ENCODE data around the gene CTDNEP1. TPM values are rescaled to one million over a fixed set of nuclear protein-coding genes. Genes with fewer than 3 reads are reported as not detected.
A peak's percentile ranks its signal among the peaks of the same experiment; 100 is the strongest.

The CTDNEP1 gene
- total RNA-seq, 2 experiments from 2014 or later: 159 to 160 TPM

DNA sequence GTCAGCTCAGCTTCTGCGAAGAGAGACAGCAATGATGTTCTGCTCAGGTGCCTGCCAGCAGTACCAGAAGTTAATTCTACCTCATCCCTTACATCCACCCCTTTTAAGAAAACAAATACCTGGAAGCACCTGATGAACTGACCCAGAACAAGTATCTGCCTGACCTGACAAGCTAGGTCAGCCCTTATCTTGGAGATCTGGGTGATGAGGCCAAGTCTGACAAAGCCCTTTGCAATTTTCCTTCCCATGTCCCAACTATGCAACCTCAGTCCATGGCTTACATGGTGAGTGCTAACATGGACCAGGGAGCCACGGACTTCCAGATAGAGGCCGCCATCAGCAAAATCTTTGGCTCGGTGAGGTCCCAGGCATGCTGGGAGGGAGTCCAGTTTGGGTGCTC lies 28.2 kb downstream of the CTDNEP1 start:
- peaks cover 33% of the 10 kb centered on the region for H3K4me1 Mint-ChIP-seq (ENCODE audit: low read depth)
- H3K36me3 Mint-ChIP-seq (ENCODE audit: low read depth): peaks cover 41% of the 10 kb centered on the region
- no peak overlapping the region for H3K4me3 Mint-ChIP-seq
- CTCF ChIA-PET: interaction anchor here (1.4 kb wide), 1 partner anchor 73 kb away, joined by 6 read pairs; no protein-coding TSS in a partner anchor
- intact Hi-C loops (cut with micrococcal nuclease): no loop called here
- no peak overlapping the region for H3K27ac Mint-ChIP-seq
- ATAC-seq (no peak), DNase-seq (no peak)
- TF ChIP-seq, protein P1, sequence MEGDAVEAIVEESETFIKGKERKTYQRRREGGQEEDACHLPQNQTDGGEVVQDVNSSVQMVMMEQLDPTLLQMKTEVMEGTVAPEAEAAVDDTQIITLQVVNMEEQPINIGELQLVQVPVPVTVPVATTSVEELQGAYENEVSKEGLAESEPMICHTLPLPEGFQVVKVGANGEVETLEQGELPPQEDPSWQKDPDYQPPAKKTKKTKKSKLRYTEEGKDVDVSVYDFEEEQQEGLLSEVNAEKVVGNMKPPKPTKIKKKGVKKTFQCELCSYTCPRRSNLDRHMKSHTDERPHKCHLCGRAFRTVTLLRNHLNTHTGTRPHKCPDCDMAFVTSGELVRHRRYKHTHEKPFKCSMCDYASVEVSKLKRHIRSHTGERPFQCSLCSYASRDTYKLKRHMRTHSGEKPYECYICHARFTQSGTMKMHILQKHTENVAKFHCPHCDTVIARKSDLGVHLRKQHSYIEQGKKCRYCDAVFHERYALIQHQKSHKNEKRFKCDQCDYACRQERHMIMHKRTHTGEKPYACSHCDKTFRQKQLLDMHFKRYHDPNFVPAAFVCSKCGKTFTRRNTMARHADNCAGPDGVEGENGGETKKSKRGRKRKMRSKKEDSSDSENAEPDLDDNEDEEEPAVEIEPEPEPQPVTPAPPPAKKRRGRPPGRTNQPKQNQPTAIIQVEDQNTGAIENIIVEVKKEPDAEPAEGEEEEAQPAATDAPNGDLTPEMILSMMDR (IDR thresholded peaks at IDR 0.05): no peak
- POLR2A ChIA-PET: interaction anchor here (2.1 to 13.2 kb wide), 2 partner anchors 14 to 85 kb away, joined by 4 to 261 read pairs; partner anchors contain the start of genes DVL2, GABARAP and PHF23
- no peaks in the 10 kb centered on the region for H3K9me3 Mint-ChIP-seq
- H3K27me3 Mint-ChIP-seq: no peaks in the 10 kb centered on the region

DNA sequence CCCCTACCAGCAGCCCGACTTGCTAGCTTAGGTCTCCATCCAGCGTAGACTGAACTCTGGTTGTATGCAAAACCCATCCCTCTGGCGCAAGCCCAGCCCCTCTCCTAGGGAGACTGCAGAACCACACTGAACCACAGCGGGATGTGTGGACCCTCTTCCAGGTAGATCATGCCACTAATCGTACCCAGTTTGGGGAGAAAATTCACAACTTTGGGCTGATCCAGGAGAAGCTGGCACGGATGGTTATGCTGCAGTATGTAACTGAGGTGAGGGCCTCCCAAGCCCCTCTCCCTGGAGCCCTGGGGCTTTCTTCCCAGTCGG lies 28.6 kb downstream of the CTDNEP1 start:
- ChIA-PET POLR2A (interaction anchor here (2.1 to 13.2 kb wide), 2 partner anchors 14 to 86 kb away, joined by 4 to 261 read pairs; partner anchors contain the start of genes DVL2, GABARAP and PHF23), CTCF (interaction anchor here (1.4 kb wide), 1 partner anchor 73 kb away, joined by 6 read pairs; no protein-coding TSS in a partner anchor)
- TF ChIP-seq, protein P1 (IDR thresholded peaks at IDR 0.05): no peak
- DNase-seq (no peak), ATAC-seq (no peak)
- peaks cover 37% of the 10 kb centered on the region for H3K36me3 Mint-ChIP-seq (ENCODE audit: low read depth)
- no peak overlapping the region for H3K4me3 Mint-ChIP-seq
- H3K27ac Mint-ChIP-seq: peak overlapping the region; percentile 43
- intact Hi-C loops (cut with micrococcal nuclease): no loop called here
- H3K9me3 Mint-ChIP-seq: no peaks in the 10 kb centered on the region
- H3K4me1 Mint-ChIP-seq (ENCODE audit: low read depth): peaks cover 33% of the 10 kb centered on the region
- H3K27me3 Mint-ChIP-seq: no peaks in the 10 kb centered on the region

DNA sequence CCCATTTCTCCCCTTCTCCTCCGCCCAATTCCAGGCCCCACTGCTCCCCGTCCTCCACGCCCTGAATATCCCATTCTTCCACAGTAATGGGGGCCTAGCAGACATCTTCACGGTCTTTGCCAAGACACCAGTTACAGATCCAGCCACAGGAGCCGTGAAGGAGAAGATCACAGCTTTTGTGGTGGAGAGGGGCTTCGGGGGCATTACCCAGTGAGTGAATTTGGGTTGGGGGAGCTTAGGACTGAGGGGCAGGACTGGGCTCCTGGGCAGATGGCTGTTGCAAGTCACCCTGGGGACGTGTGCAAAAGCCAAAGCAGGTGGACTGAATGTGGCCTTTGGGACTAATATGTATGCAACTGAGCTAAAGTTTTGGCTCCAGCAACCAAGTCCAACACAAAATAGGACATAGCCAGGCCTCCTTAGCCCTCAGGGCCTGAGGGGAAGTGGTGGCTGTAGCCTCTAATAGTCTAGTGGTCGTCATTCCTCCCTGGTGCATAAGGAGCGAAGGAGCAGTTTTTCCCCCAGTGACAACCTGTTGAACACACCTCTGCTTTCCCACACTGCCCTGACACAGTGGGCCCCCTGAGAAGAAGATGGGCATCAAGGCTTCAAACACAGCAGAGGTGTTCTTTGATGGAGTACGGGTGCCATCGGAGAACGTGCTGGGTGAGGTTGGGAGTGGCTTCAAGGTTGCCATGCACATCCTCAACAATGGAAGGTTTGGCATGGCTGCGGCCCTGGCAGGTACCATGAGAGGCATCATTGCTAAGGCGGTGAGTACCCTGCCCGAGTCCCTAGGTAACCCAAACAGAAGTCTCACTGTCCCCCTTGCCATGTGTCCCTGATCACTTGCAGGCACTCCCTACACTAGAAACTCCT lies 29.2 kb downstream of the CTDNEP1 start:
- ATAC-seq: no peak
- peaks cover 36% of the 10 kb centered on the region for H3K4me1 Mint-ChIP-seq (ENCODE audit: low read depth)
- no peak overlapping the region for H3K4me3 Mint-ChIP-seq
- peaks cover 34% of the 10 kb centered on the region for H3K36me3 Mint-ChIP-seq (ENCODE audit: low read depth)
- no peak for DNase-seq
- no peaks in the 10 kb centered on the region for H3K27me3 Mint-ChIP-seq
- CTCF ChIA-PET: interaction anchor here (1.4 to 3.6 kb wide), 3 partner anchors 11 to 74 kb away, joined by 6 to 34 read pairs (median 22); partner anchors contain the start of gene DVL2
- TF ChIP-seq, protein P1 (IDR thresholded peaks at IDR 0.05): no peak
- H3K9me3 Mint-ChIP-seq: no peaks in the 10 kb centered on the region
- POLR2A ChIA-PET: interaction anchor here (13.2 kb wide), 1 partner anchor 15 kb away, joined by 261 read pairs; the partner anchor contains the start of genes DVL2, GABARAP and PHF23
- intact Hi-C loops (cut with micrococcal nuclease): no loop called here
- H3K27ac Mint-ChIP-seq: peak overlapping the region; percentile 43

DNA sequence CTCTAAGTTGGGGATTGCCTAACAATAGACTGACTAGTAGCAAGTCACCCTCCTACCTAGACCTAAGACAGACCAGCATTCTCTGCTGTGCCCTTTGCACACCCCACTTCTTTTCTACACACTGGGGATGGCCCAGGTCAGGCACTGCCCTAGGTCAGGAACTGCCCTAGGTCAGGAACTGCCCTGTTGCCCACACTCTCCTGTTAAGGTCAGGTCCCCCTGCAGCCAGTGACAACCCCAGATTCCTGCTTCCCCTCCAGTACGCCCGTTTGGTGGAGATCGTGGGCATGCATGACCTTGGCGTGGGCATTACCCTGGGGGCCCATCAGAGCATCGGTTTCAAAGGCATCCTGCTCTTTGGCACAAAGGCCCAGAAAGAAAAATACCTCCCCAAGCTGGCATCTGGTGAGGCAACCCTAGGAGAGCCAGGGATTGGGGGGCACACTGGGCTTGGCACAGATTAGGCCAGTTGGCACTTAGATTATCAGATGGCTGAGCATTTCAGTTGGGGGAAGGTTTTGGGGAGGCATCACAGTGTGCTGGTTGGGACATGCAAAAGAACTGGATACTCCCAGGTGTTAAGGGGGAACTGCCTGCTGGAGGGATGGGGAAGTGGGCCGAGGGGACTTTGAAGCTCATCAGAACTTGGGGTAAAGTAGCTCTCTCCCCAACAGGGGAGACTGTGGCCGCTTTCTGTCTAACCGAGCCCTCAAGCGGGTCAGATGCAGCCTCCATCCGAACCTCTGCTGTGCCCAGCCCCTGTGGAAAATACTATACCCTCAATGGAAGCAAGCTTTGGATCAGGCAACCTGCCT lies 30.0 kb downstream of the CTDNEP1 start:
- no peaks in the 10 kb centered on the region for H3K9me3 Mint-ChIP-seq
- H3K36me3 Mint-ChIP-seq (ENCODE audit: low read depth): peaks cover 29% of the 10 kb centered on the region
- intact Hi-C loops (cut with micrococcal nuclease): no loop called here
- H3K4me1 Mint-ChIP-seq (ENCODE audit: low read depth): peaks cover 40% of the 10 kb centered on the region
- ChIA-PET POLR2A (interaction anchor here (0.7 to 13.2 kb wide), 7 partner anchors 16 to 176 kb away, joined by 3 to 261 read pairs (median 4); partner anchors contain the start of genes CTDNEP1, DVL2, ELP5 and GABARAP), CTCF (interaction anchor here (0.8 to 3.6 kb wide), 13 partner anchors 8 to 989 kb away, joined by 3 to 41 read pairs (median 4); partner anchors contain the start of genes AURKB, CTDNEP1, DVL2 and GABARAP)
- DNase-seq: no peak
- peak overlapping the region; percentile 94 for H3K4me3 Mint-ChIP-seq
- H3K27ac Mint-ChIP-seq: peak overlapping the region; percentile 81
- no peak for ATAC-seq
- no peaks in the 10 kb centered on the region for H3K27me3 Mint-ChIP-seq
- TF ChIP-seq, protein P1 (IDR thresholded peaks at IDR 0.05): no peak
